ENCODE measurements around the gene LDLRAD3. TPM values are rescaled to one million over a fixed set of nuclear protein-coding genes. Genes with fewer than 3 reads are reported as not detected.

Gene LDLRAD3
- total RNA-seq, 2 donors from 2014 or later, result 30.8 to 42.5 TPM

- Histone ChIP-seq H3K4me3 (no peak overlapping the region), H3K9me3 (no peaks in the 10 kb centered on the region), H3K27me3 (replicated peaks; ENCODE audit: insufficient read depth) (no peaks in the 10 kb centered on the region), H3K4me1 (replicated peaks) (no peaks in the 10 kb centered on the region), H3K27ac (no peak overlapping the region), H3K36me3 (no peaks in the 10 kb centered on the region)
- 78% methylated on average over 4 of the region's 4 CpGs for WGBS
- TF ChIP-seq POLR2AphosphoS5 (IDR thresholded peaks at IDR 0.05), result no peak
- TF ChIP-seq CTCF (IDR thresholded peaks at IDR 0.05), result no peak
- no peak for TF ChIP-seq POLR2A (IDR thresholded peaks at IDR 0.05)
- intact Hi-C loops (cut with DNase I), result no loop called here
- no peak for DNase-seq (ENCODE audit: low spot score)
These were observed 26.2 kb upstream of the LDLRAD3 start for GRCh38 chr11:35917676-35918075.

GRCh38 chr11:35918716-35919115, 25.1 kb upstream of the LDLRAD3 start:
- Histone ChIP-seq H3K4me3 (no peak overlapping the region), H3K9me3 (no peaks in the 10 kb centered on the region), H3K36me3 (no peaks in the 10 kb centered on the region), H3K27me3 (replicated peaks; ENCODE audit: insufficient read depth) (no peaks in the 10 kb centered on the region), H3K4me1 (replicated peaks) (no peaks in the 10 kb centered on the region), H3K27ac (no peak overlapping the region)
- no peak for DNase-seq (ENCODE audit: low spot score)
- no peak for TF ChIP-seq CTCF (IDR thresholded peaks at IDR 0.05)
- no peak for TF ChIP-seq POLR2A (IDR thresholded peaks at IDR 0.05)
- WGBS, result 93% methylated on average over 2 of the region's 2 CpGs
- intact Hi-C loops (cut with DNase I), result no loop called here

GRCh38 chr11:35919244-35919643, 24.6 kb upstream of the LDLRAD3 start:
- Histone ChIP-seq H3K4me3 (no peak overlapping the region), H3K9me3 (no peaks in the 10 kb centered on the region), H3K4me1 (replicated peaks) (no peaks in the 10 kb centered on the region), H3K36me3 (no peaks in the 10 kb centered on the region), H3K27me3 (replicated peaks; ENCODE audit: insufficient read depth) (no peaks in the 10 kb centered on the region), H3K27ac (no peak overlapping the region)
- intact Hi-C loops (cut with DNase I), result no loop called here
- no peak for DNase-seq (ENCODE audit: low spot score)
- WGBS, result 45% methylated on average over 3 of the region's 3 CpGs
- no peak for TF ChIP-seq POLR2A (IDR thresholded peaks at IDR 0.05)
- no peak for TF ChIP-seq POLR2AphosphoS5 (IDR thresholded peaks at IDR 0.05)
- TF ChIP-seq CTCF (IDR thresholded peaks at IDR 0.05), result no peak

GRCh38 chr11:35923452-35923851, 20.4 kb upstream of the LDLRAD3 start:
- Histone ChIP-seq H3K27ac (no peak overlapping the region), H3K27me3 (replicated peaks; ENCODE audit: insufficient read depth) (no peaks in the 10 kb centered on the region), H3K4me3 (no peak overlapping the region), H3K9me3 (no peaks in the 10 kb centered on the region), H3K36me3 (no peaks in the 10 kb centered on the region), H3K4me1 (replicated peaks) (peaks cover 5% of the 10 kb centered on the region)
- no peak for DNase-seq (ENCODE audit: low spot score)
- 39% methylated on average over 4 of the region's 4 CpGs for WGBS
- intact Hi-C loops (cut with DNase I), result no loop called here
- TF ChIP-seq CTCF (IDR thresholded peaks at IDR 0.05) (no peak), POLR2A (IDR thresholded peaks at IDR 0.05) (no peak), POLR2AphosphoS5 (IDR thresholded peaks at IDR 0.05) (no peak)

- H3K36me3 ChIP-seq, result no peaks in the 10 kb centered on the region
- H3K4me3 ChIP-seq, result no peak overlapping the region
- WGBS, result 95% methylated on average over 1 of the region's 1 CpG
- H3K4me1 ChIP-seq (replicated peaks), result peaks cover 5% of the 10 kb centered on the region
- H3K27me3 ChIP-seq (replicated peaks; ENCODE audit: insufficient read depth), result no peaks in the 10 kb centered on the region
- intact Hi-C loops (cut with DNase I), result no loop called here
- TF ChIP-seq POLR2A (IDR thresholded peaks at IDR 0.05), result no peak
- TF ChIP-seq POLR2AphosphoS5 (IDR thresholded peaks at IDR 0.05), result no peak
- TF ChIP-seq CTCF (IDR thresholded peaks at IDR 0.05), result no peak
- no peak overlapping the region for H3K27ac ChIP-seq
- no peak for DNase-seq (ENCODE audit: low spot score)
- no peaks in the 10 kb centered on the region for H3K9me3 ChIP-seq
These were observed 19.1 kb upstream of the LDLRAD3 start for GRCh38 chr11:35924811-35925210.

Data from prostate gland (tissue), 2 donors.